T-helper 2 cell (primary cell): ENCODE data around the gene ADAMTS19.

ENCODE experiments used
- DNase-seq, 5 experiments: peaks; one replicate each; pipeline versions ENCODE4 v3.0.0 to v3.0.0-alpha.2; 2012 to 2022

Gene ADAMTS19

GRCh38 chr5:129768735-129769134, 308.6 kb downstream of the ADAMTS19 start:
- no peak for DNase-seq

- DNase-seq, result no peak
Measured at GRCh38 chr5:129770024-129770820, 310.1 kb downstream of the ADAMTS19 start.

- peak in 3 of 5 experiments; percentile 2 to 53 (median 5) for DNase-seq
Measured at GRCh38 chr5:129771058-129771838, 311.1 kb downstream of the ADAMTS19 start.

GRCh38 chr5:129773376-129773775, 313.3 kb downstream of the ADAMTS19 start:
- DNase-seq, result no peak

GRCh38 chr5:129781594-129781993, 321.5 kb downstream of the ADAMTS19 start:
- no peak for DNase-seq
